Smooth muscle cell of the brain vasculature (primary cell): ENCODE data around the gene CAPN7.

Experiments used
- DNase-seq: peaks from one replicate; pipeline ENCODE4 v3.0.0-alpha.2; 2012; ENCODE audit warnings: low read depth, low spot score

The CAPN7 gene

DNA sequence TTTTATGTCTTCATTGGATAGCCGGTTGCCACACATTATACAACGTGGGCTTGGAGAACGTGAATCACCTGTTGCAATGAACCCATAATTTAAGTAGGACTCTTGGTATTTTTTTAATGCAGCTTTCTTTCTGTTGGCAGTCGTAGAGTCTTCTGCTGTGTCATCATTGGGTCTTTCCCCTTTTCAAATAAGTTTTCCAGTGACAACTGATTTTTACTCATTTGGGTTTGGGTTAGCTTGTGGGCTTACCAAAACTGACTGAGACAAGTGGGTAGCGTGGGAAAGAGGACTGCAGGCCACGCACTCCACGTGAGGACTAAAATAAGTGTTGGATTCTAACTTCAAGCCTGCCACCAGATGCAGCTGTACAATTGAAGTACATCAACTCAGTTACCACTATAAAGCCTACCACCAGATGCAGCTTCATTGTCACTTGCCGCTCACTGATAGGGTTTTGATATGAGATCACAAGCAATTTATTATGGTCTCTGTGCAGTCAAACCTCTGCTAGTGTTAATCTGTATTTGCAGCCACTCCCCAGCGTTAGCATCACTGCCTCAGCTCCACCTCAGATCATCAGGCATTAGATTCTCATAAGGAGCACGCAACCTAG, 6.4 kb upstream of the CAPN7 start:
- DNase-seq = no peak

DNA sequence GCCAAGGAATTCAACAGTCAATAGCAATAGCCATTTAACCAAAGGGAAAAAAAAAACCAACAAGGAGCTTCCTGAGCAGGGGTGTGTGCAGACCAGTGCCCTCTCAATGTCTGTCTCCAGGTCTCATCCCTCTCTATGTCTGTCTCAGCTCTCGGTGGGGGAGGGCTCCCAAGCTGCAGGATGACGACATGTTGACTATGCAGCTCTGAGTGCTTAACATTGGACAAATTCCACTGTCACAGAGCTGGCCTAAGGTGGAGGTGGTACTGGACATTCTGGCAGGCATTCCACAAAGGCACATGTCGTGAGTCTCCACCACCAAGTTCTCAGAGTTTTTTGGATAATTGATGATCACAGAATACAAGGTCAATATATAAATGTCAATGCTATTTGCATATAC, 2.0 kb upstream of the CAPN7 start:
- no peak for DNase-seq

DNA sequence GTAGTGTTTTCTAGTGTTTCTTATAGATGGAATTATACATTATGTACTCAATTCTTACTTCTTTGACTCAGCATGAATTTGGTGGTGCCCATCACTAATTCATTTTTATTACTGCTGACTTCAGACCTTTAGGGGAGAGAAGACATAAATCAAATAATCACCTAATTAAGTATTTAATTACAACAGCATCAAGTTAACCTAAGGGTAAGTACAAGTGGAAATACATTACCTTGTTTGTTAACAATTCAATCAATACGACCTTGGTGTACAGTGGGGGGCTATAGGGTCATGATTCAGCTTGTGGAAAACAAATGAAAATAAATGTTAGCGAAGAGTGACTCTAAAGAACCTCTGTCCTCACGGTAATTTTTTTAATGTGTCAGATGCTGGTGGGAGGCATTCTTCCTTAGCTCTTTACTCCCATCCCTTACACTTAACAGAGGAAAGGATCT, 538 bp upstream of the CAPN7 start:
- no peak for DNase-seq

DNA sequence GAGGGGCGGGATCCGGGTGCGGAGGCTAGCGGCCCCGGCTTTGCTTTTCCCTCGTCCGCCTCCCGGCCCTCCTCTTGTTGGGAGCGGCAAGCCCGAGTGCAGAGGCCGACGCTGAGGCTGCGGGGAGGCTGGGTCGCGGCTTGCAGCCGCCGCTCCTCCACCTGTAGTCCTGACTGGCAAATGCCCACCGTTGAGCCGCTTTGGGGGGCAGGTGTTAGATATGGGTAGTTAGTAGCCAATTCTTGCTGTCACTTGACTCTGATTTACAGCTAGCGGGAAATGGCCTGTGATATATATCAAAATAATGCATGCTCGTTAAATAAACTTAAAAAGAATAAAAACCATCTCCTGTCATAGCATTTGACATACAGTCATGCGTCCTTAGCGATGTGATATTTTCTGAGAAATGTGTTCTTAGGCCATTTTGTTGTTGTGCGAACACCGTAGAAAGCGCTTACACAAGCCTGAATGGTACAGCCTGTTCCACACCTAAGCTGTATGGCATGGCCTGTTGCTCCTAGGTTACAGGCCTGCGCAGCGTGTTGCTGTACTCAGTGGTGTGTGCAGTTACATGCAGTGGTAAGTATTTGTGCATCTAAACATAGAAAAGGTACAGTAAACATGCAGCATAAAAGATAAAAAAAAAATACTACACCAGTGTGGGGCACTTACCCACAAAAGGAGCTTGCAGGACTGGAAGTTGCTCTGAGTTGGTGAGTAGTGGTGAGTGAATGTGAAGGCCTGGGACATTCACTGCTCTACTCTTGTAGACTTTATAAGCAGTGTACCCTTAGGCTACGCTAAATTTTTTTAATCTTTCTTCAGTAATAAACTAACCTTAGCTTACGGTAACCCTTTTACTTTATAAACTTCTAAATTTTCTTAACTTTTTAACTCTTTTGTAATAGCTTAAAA, 873 bp downstream of the CAPN7 start:
- DNase-seq = no peak

DNA sequence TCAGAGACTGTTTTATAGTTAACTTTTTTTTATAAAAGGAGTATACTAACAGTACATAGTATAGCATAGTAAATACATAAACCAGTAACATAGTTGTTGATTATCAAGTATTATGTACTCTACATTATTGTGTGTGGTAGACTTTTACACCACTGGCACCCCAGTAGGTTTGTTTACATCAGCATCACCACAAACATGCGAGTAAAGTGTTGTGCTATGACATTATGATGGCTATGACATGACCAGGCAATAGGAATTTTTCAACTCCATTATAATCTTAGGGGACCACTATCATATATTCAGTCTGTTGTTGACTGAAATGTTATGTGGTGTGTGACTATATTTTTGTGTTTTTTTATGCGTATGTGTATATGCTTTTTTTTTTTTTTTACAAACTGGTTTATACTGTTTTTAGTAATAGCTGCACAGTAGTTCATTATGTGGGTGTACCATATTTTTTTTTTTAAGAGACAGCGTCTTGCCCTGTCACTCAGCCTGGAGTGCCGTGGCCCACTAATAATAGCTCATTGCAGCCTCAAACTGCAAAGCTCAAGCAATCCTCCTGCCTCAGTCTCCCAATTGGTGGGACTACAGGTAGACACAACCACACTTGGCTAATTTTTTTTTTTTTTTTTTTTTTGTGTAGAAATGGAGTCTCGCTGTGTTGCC, 1.9 kb downstream of the CAPN7 start:
- no peak for DNase-seq

DNA sequence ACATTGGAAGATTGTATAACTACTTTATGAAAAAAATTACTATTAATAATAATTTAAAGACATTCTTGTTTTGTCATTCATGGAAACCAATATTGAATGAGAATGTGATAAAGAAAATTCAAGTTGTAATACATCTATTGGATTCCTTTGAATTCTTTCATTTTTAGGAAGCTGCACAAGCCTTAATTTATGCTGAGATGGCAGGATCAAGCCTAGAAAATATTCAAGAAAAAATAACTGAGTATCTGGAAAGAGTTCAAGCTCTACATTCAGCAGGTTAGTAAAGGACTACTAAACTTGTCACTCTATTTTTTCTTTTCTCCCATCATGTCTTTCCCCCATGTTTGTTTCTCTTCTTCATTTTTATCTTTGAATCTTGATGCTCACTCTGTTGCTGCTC, 5.9 kb downstream of the CAPN7 start:
- no peak for DNase-seq

DNA sequence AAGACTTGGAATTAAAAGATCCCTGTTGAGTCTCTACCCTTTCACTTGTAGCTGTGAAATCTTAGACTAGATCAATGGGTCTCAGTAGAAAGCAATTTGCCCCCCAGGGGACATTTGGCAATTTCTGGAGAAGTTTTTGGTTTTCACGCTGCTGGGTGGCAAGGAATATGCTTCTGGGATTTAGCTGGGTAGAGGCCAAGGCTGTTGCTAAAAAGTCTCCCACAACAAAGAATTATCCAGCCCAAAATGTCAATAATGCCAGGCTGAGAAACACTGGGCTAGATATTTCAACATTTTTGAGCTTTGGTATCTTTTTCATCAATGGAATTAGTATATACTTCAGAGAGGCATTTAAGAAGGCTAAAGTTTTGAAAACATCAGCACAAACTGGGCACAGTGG, 8.7 kb downstream of the CAPN7 start:
- DNase-seq = no peak

DNA sequence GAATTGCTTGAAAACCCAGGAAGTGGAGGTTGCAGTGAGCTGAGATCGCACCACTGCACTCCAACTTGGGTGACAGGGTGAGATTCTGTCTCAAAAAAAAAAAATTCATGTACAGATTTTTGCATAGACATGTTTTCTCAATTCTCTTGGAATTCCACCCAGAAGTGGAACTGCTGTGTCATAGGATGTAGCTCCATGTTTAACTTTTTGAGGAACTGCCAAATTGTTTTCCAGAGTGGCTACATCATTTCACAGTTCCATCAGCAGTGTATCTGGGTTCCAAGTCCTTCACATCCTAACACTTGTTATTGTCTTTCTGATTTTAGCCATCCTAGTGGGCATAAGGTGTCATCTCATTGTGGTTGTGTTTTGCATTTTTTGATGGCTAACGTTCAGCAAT, 9.9 kb downstream of the CAPN7 start:
- no peak for DNase-seq

DNA sequence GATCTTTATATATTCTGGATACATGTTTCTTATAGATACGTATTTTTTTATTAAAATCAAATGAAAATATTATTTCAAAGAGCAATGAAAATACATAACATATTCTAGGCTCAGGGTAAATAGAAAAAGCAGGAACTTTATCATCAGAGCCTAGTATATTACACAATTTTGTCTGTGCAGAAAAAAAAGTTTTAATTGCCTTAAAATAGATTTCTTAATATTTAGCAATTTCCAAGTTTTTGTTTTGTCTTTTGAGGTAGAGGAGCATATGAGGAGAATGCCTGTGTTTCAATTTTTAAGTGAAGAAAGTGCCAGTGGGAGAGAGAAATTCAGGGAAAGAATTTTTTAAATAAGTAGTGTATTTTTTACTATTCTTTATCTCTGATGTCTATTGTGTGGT, 10.5 kb downstream of the CAPN7 start:
- DNase-seq = no peak

DNA sequence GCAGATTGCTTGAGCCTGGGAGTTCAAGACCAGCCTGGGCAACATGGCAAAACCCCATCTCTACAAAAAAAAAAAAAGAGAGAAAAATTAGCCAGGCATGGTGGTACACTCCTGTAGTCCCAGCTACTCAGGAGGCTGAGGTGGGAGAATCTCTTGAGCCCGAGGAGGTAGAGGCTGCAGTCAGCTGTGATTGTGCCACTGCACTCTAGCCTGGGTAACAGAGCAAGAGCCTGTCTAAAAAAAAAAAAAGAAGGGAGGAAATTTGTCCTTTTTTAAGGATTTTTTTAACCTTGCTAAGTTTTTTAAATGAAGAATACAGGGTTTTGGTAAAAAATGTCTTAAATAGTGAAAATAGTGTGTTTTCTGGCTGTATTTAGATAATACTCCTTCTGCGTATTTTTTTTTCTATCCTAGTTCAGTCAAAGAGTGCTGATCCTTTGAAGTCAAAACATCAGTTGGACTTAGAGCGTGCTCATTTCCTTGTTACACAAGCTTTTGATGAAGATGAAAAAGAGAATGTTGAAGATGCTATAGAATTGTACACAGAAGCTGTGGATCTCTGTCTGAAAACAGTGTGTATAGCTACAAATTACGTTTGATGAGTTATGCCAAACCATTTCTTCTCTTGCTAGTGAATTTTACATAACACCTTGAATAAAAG, 11.1 kb downstream of the CAPN7 start:
- DNase-seq = no peak

DNA sequence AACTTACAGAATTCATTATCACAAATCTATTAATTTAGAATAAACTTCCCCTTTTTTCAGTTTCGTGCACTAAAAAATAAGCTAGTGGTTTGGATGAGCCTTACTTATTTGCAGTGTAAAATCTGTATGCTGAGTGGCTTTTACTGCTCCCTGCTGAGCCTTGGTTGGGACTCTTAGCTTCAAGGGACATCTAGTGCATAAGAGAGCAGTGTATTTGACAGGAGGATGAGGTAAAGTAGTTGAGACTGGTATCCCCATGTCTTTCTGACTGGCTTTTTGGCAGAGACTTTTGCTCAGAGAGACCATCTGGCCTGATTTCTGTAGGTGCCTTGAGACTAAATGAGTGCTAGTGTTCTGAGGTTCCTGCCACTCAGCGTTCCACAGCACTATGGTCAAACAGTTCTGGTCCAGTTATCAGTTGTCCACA, 11.8 kb downstream of the CAPN7 start:
- DNase-seq = no peak

DNA sequence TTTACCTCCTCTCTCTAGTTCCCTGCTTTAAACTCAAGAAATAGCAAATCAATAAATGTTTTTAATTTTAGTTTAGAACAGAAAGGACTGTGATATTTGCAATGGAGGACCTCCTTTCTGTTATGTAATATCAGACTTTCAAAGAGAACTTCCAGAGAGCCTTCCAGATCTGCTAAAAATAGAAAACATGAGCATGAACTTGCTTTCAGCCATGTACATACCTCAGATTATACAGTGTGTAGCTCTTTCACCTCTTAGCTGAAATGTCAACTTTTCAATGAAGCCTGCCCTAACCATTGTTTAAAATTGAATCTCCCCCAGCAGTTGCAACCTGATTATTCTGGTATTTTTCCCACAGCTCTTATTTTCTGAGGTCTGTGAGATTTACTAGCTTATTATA, 12.6 kb downstream of the CAPN7 start:
- no peak for DNase-seq

DNA sequence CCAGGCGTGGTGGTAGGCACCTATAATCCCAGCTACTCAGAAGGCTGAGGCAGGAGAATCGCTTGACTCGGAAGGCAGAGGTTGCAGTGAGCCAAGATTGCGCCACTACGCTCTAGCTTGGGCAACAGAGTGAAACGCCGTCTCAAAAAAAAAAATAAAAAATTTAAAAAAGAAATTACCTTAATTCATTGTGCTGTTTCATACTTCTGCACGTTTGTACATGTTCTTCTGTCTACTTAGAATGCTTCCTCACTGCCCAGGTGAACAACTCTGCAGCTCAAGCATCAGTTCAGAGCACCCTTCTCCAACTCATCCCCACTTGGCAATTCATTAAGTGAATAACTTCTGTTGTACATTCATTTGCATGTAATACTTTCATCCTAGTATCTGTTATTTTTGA, 14.0 kb downstream of the CAPN7 start:
- no peak for DNase-seq

DNA sequence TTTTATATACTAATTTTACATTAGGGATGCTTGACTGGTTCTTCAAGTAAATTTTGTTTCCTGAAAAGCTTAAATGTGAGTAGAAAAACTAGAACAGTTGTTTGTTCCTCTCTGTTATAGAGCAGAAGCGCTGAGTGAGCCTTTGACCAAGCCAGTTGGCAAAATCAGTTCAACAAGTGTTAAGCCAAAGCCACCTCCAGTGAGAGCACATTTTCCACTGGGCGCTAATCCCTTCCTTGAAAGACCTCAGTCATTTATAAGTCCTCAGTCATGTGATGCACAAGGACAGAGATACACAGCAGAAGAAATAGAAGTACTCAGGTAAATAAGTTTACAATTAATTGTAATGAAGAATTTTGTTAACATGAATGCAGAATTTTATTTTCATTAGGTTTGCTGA, 14.6 kb downstream of the CAPN7 start:
- no peak for DNase-seq

DNA sequence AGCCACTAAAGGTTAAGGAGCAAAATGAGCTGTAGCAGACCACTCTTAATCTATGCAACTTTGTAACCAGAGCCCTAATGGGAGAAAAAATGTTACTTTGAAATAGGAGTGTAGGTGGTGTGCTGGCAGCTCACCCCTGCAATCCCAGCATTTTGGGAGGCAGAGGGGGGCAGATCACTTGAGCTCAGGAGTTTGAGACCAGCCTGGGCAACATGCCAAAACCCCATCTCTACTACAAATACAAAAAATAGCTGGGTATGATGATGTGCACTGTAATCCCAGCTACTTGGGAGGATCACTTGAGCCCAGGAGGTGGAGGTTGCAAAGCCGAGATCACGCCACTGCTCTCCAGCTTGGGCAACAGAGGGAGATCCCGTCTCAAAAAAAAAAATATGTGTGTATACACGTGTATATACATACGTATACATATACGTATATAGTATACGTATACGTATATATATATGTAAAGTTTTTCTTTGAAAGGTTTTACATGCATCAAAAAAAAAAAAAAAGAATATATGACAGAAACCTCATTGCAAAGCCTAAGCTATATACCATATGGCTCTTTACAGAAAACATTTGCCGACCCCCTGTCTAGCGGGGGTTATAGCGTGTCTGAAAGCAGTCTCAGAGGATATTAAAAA, 15.7 kb downstream of the CAPN7 start:
- DNase-seq = no peak

DNA sequence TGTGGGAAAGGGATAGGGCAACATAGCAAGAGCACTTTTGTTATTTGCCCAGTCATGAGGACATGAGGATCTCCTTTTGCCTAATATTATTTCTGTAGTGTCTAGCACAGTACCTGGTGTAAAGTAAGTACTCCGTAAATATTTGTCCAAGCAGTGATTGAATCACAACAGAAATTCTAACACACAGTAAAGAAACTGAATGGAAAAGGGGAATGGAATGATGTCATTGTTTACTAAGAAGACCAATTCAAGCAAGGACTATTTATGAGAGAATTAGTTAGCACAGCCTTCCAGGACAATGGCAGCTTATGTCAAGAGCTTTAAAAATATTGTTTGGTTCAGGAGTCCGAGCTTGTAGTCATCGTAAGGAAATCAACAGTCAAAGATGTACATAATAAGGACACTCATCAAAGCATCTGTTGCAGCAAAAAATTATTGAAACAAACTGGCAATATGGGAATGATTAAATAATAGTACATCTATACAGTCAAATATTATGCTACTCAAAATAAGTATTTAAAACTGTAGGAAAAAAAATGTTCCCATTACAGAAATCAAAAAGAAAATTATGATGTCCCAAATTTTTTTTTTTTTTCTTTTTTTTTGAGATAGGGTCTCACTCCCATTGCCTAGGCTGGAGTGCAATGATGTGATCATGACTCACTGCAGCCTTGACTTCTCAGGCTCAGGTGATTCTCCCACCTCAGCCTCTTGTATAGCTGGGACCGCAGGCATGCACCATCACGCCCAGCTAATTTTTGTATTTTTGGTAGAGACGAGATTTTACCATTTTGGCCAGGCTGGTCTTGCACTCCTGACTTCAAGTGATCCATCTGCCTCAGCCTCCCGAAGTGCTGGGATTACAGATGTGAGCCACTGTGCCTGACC, 17.9 kb downstream of the CAPN7 start:
- no peak for DNase-seq

DNA sequence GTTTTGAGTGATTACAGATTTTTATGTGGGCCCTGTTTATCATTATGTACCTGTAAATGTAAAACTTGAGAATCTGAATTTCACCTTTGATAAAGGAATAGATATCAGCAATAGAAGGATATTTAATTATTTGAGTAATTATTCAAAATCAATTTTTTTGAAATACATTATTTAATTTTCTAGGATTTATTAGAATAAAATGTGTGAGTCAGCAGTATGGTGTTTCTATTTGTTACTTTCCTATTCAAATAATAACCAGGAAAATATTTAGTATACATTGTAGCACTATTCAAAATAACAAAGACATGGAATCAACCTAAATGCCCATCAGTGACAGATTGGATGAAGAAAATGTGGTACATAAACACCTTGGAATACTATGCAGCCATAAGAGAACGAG, 22.1 kb downstream of the CAPN7 start:
- DNase-seq = no peak

DNA sequence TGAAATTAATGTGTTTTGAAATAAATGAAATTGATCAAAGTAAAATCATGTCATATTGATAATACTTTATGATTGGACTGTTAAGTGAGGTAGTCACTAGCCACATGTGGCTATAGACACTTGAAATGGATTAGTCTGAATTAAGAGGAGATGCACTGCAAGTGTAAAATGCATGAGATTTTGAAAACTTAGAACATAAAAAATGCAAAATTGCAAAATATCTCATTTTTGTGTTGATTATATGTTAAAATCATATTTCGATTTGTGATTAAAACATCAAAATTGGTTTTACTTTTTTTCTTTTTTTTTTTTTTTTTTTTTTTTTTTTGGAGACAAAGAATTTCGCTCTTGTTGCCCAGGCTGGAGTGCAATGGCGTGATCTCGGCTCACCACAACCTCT, 23.2 kb downstream of the CAPN7 start:
- no peak for DNase-seq

DNA sequence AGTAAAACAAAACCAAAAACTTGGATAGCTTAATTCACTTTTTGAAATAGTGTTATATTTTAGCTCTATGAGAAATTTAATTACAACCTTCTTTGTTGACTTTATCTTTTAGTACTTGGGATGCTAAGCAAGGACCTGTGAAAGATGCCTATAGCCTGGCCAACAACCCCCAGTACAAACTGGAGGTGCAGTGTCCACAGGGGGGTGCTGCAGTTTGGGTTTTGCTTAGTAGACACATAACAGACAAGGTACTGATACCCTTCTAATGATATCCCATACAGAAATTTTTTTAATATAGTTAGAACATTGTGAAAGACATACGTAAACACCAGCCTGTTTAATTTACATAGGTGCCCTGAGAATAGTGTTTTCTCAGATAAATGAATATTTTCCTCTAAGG, 35.3 kb downstream of the CAPN7 start:
- DNase-seq = no peak

DNA sequence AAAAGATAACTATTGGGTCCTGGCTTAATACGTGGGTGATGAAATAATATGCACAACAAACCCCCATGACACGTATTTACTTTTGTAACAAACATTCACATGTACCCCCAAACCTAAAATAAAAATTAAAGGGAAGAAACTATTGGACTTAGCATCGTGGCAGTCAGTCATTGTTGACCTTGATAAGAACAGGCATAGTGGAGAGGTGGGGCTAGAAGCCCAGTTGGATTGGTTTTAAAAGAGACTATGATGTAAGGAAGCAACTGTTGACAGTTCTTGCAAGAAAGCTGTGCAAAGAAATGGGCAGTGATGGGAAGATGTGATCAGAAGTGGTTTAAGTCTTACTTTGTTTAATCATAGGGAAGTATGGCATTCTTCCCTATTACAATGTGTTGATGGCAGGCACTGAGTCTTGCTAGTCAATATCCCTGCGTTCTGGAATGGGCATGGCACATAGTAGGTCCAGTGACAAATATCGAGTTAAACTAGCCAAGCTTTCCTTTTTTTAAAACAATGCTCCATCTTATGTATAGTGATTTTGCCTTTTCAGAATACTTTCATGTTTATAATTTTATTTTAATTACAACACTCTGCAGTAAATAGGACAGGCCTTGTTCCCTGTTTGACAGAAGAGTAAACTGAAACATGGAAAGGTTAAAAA, 37.9 kb downstream of the CAPN7 start:
- DNase-seq = no peak
